ENCODE results near the gene WDR46.

DNA sequence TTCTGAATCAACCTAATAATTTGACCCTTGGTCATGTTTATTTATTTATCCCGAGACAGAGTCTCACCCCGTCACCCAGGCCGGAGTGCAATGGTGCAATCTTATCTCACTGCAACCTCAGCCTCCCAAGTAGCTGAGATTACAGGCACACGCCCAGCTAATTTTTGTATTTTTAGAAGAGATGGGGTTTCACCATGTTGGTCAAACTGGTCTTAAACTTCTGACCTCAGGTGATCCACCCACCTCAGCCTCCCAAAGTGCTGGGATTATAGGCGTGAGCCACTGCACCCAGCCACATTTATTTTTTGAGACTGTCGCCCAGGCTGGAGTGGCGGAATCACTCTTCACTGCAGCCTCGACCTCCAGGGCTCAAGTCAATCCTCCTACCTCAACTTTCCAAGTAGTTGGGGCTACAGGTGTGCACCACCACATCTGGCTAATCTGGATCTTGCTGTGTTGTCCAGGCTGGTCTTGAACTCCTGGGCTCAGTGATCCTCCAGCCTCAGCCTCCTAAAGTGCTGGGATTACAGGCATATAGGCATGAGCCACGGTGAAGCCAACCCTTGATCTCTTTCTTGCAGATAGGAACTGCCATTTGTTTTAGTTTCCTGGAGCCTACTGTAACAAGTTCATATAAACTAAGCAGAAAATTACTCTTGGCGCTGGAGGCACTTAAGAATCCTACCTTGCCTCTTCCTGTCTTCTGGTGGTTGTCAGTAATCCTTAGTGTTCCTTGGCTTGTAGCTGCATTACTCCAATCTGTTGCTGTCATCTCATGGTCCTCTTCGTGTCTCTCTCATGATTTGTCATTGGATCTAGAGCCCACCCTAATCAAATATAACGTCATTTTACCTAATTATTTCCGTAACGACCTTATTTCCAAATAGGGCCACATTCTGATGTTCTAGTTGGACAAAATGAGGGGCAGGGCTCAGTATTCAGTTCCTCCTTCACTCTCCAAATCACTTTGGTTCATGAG, 14.8 kb downstream of the WDR46 start:
- TF ChIP-seq, protein P1, sequence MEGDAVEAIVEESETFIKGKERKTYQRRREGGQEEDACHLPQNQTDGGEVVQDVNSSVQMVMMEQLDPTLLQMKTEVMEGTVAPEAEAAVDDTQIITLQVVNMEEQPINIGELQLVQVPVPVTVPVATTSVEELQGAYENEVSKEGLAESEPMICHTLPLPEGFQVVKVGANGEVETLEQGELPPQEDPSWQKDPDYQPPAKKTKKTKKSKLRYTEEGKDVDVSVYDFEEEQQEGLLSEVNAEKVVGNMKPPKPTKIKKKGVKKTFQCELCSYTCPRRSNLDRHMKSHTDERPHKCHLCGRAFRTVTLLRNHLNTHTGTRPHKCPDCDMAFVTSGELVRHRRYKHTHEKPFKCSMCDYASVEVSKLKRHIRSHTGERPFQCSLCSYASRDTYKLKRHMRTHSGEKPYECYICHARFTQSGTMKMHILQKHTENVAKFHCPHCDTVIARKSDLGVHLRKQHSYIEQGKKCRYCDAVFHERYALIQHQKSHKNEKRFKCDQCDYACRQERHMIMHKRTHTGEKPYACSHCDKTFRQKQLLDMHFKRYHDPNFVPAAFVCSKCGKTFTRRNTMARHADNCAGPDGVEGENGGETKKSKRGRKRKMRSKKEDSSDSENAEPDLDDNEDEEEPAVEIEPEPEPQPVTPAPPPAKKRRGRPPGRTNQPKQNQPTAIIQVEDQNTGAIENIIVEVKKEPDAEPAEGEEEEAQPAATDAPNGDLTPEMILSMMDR (IDR thresholded peaks at IDR 0.05; ENCODE audit: low read depth, low read length, poor library complexity, severe bottlenecking), result no peak
- TF ChIP-seq EZH2phosphoT487 (IDR thresholded peaks at IDR 0.05; ENCODE audit: borderline replicate concordance, low read length), result no peak
